DOHH2 (cell line): ENCODE data around the gene GAS2.

ENCODE experiments used
- H3F3A ChIP-seq: fragments of 200-600 bp; sonication (generic), shearing (Covaris generic); 2 replicates; pipeline ENCODE4 v1.6.0; 2016; ENCODE audit warnings: antibody characterized with exemption, mild to moderate bottlenecking; ENCODE audit not compliant: control insufficient read depth, insufficient read depth
- H3K27ac ChIP-seq: fragments of 200-600 bp; sonication (generic); 2 replicates; pipeline ENCODE4 v1.5.1; 2014; ENCODE audit warnings: low read depth, mild to moderate bottlenecking, low read length, moderate library complexity
- H3K27me3 ChIP-seq: fragments of 200-600 bp; sonication (generic); 2 replicates; pipeline ENCODE4 v1.6.1; 2014; ENCODE audit warnings: mild to moderate bottlenecking, low read length, mixed read lengths; ENCODE audit not compliant: control insufficient read depth
- H3K36me3 ChIP-seq: fragments of 200-600 bp; sonication (generic); 2 replicates; pipeline ENCODE4 v1.6.1; 2014; ENCODE audit warnings: mild to moderate bottlenecking, low read length, moderate library complexity, mixed read lengths; ENCODE audit not compliant: control insufficient read depth
- H3K4me1 ChIP-seq: fragments of 200-600 bp; sonication (generic); 2 replicates; pipeline ENCODE4 v1.6.1; 2014; ENCODE audit warnings: mild to moderate bottlenecking, low read length, mixed read lengths; ENCODE audit not compliant: control insufficient read depth
- H3K4me2 ChIP-seq: fragments of 200-600 bp; sonication (generic); 2 replicates; pipeline ENCODE4 v1.6.0; 2014; ENCODE audit warnings: mild to moderate bottlenecking, low read length, moderate library complexity
- H3K4me3 ChIP-seq: fragments of 200-600 bp; sonication (generic); 2 replicates; pipeline ENCODE4 v1.5.1; 2014; ENCODE audit warnings: mild to moderate bottlenecking, low read length, mixed read lengths
- H3K79me2 ChIP-seq: fragments of 200-600 bp; sonication (generic); 2 replicates; pipeline ENCODE4 v1.6.1; 2014; ENCODE audit warnings: mild to moderate bottlenecking, low read length, mixed read lengths; ENCODE audit not compliant: control insufficient read depth
- H3K9me2 ChIP-seq: fragments of 200-600 bp; sonication (generic); replicated peaks from 2 replicates; pipeline ENCODE4 v1.6.1; 2014; ENCODE audit warnings: mild to moderate bottlenecking, low read length, mixed read lengths; ENCODE audit not compliant: control insufficient read depth
- H3K9me3 ChIP-seq: fragments of 200-600 bp; sonication (generic); 2 replicates; pipeline ENCODE4 v1.6.1; 2014; ENCODE audit warnings: antibody characterized with exemption, low read length, mixed read lengths; ENCODE audit not compliant: control insufficient read depth, insufficient read depth
- H4K20me1 ChIP-seq: fragments of 200-600 bp; sonication (generic); 2 replicates; pipeline ENCODE4 v1.6.0; 2014; ENCODE audit warnings: low read depth, mild to moderate bottlenecking, antibody characterized with exemption, low read length, moderate library complexity; ENCODE audit not compliant: control insufficient read depth, insufficient read depth
- CTCF ChIP-seq: fragments of 200-600 bp; sonication (generic); IDR thresholded peaks from one replicate; pipeline ENCODE4 v1.5.1; 2014; ENCODE audit warnings: antibody characterized with exemption, mild to moderate bottlenecking, low read depth, low read length; ENCODE audit not compliant: poor library complexity, severe bottlenecking
- EZH2phosphoT487 ChIP-seq: fragments of 200-600 bp; sonication (generic); IDR thresholded peaks from 2 replicates; pipeline ENCODE4 v1.6.1; 2017; ENCODE audit warnings: borderline replicate concordance, mild to moderate bottlenecking, antibody characterized with exemption, low read length, moderate library complexity, mixed read lengths

GAS2 gene

DNA sequence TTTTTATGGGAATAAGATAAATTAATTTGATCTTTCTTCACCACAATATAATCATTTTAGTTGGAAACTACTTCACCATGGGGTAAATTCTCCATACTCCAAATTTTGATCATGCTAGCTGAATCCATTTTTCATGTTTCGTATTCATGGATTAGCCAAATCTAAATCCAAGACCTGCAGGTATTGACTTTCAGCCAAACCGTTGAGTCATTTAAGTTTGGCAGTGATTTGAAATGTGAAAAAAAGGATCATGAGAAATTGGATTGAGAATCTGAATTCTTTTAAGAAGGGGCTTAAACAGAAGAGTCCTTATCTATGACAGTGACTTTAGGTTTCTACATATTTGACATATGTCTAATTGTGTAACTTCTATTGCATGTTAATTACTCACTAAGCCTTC is 5.3 kb downstream of the GAS2 start:
- Histone ChIP-seq H3K36me3 (no peaks in the 10 kb centered on the region), H3K27me3 (no peaks in the 10 kb centered on the region), H3K9me2 (no peaks in the 10 kb centered on the region), H3K9me3 (no peaks in the 10 kb centered on the region), H3K27ac (no peak overlapping the region), H4K20me1 (no peaks in the 10 kb centered on the region), H3F3A (no peaks in the 10 kb centered on the region), H3K4me1 (no peaks in the 10 kb centered on the region), H3K4me3 (no peak overlapping the region), H3K79me2 (no peaks in the 10 kb centered on the region), H3K4me2 (no peak overlapping the region)
- TF ChIP-seq CTCF (no peak), EZH2phosphoT487 (no peak)

- TF ChIP-seq EZH2phosphoT487 (no peak), CTCF (no peak)
- H3K9me2 ChIP-seq = no peaks in the 10 kb centered on the region
- H3K27me3 ChIP-seq = no peaks in the 10 kb centered on the region
- no peak overlapping the region for H3K4me3 ChIP-seq
- no peak overlapping the region for H3K4me2 ChIP-seq
- H3K27ac ChIP-seq = no peak overlapping the region
- no peaks in the 10 kb centered on the region for H3K9me3 ChIP-seq
- no peaks in the 10 kb centered on the region for H3F3A ChIP-seq
- no peaks in the 10 kb centered on the region for H3K79me2 ChIP-seq
- no peaks in the 10 kb centered on the region for H4K20me1 ChIP-seq
- no peaks in the 10 kb centered on the region for H3K36me3 ChIP-seq
- H3K4me1 ChIP-seq = no peaks in the 10 kb centered on the region
Observed at GRCh38 chr11:22674470-22675439, 8.3 kb downstream of the GAS2 start.

DNA sequence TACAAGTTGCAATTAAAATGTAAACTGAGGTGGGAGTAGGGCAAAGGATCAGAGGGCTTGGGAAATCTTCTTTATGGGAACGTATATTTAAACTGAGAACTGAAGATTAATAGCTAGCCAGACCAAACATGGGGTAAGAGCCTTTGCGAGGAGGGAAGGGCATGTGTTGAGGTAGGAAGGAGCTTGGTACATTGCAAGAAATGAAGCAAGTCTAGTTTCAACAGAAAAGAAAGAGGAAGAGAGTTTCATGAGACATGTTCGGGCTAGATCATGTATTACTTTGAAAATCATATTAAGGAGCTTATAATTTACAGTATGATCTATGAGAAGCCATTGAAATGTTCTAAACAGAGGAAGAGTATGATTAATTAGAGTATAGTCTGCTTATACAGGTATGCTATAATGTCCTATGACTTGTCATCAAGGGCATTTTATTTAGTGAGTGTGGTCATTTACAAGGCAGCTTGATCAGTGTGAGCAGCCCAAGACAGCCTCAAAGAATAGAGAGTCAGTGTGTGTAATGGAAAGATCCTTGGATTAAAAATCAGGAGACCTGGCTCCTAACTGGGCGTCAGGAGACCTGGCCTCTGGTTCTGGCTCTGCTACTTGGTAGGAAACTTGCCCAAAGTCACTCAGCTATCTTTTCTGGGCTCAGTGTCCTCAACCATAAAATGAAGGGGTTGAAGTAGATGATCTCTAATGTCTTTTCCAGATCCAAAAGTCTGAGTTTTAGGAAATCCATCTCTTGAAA is 10.9 kb downstream of the GAS2 start:
- H3K9me3 ChIP-seq = no peaks in the 10 kb centered on the region
- H3K4me2 ChIP-seq = no peak overlapping the region
- H3K4me1 ChIP-seq = peaks cover 7% of the 10 kb centered on the region
- H3K36me3 ChIP-seq = no peaks in the 10 kb centered on the region
- no peak overlapping the region for H3K4me3 ChIP-seq
- TF ChIP-seq CTCF = no peak
- TF ChIP-seq EZH2phosphoT487 = no peak
- no peaks in the 10 kb centered on the region for H3K9me2 ChIP-seq
- H3F3A ChIP-seq = no peaks in the 10 kb centered on the region
- no peak overlapping the region for H3K27ac ChIP-seq
- no peaks in the 10 kb centered on the region for H3K27me3 ChIP-seq
- no peaks in the 10 kb centered on the region for H3K79me2 ChIP-seq
- no peaks in the 10 kb centered on the region for H4K20me1 ChIP-seq
